H1 (cell line): ENCODE results near the gene HNF4A. TPM values are rescaled to one million over a fixed set of nuclear protein-coding genes. Genes with fewer than 3 reads are reported as not detected.
A peak's percentile ranks its signal among the peaks of the same experiment; 100 is the strongest.

Experiments
- CTCF ChIA-PET: fragments of 300-600 bp; sonication (Branson Sonifier 250); formaldehyde crosslinking; loops from one replicate; lab custom pipeline; 2021; ENCODE audit not compliant: partially characterized antibody; lab: Charles Lee
- POLR2A ChIA-PET: fragments of 300-600 bp; sonication (Branson Sonifier 250); formaldehyde crosslinking; loops from one replicate; lab custom pipeline; 2021; ENCODE audit warnings: inconsistent platforms; ENCODE audit not compliant: partially characterized antibody; lab: Charles Lee
- DNase-seq, 2 experiments: peaks; one replicate each; pipeline versions ENCODE4 v3.0.0 to v3.0.0-alpha.2; 2010 to 2022; ENCODE audit warnings: low spot score in 2 of 2, low read depth in 1 of 2, mixed read lengths in 1 of 2
- FAIRE-seq: peaks from 2 replicates; lab custom pipeline; 2011; peaks lifted over from hg19 to GRCh38; lab: Jason Lieb, UNC
- H2AFZ ChIP-seq: 2 replicates; pipeline ENCODE4 v1.8.1; 2012; ENCODE audit warnings: low read length, inconsistent platforms
- H2AK5ac ChIP-seq: 2 replicates; pipeline ENCODE4 v1.6.1; 2013; ENCODE audit warnings: low read depth, low read length
- H2BK120ac ChIP-seq: replicated peaks from 2 replicates; pipeline ENCODE3; 2013; ENCODE audit warnings: low read depth, low read length, inconsistent platforms
- H2BK12ac ChIP-seq: 2 replicates; pipeline ENCODE4 v1.6.1; 2013; ENCODE audit warnings: low read depth, low read length
- H2BK15ac ChIP-seq: 2 replicates; pipeline ENCODE4 v1.6.1; 2013; ENCODE audit warnings: low read length
- H2BK20ac ChIP-seq: 2 replicates; pipeline ENCODE4 v1.6.1; 2013; ENCODE audit warnings: low read length
- H2BK5ac ChIP-seq: 2 replicates; pipeline ENCODE4 v1.6.1; 2013; ENCODE audit warnings: low read depth, low read length
- H3K14ac ChIP-seq: 2 replicates; pipeline ENCODE4 v1.6.1; 2013; ENCODE audit warnings: inconsistent platforms; ENCODE audit not compliant: insufficient read length
- H3K18ac ChIP-seq: 2 replicates; pipeline ENCODE4 v1.6.1; 2013; ENCODE audit warnings: low read length; ENCODE audit errors: extremely low read depth
- H3K23ac ChIP-seq: 2 replicates; pipeline ENCODE4 v1.6.1; 2013; ENCODE audit warnings: inconsistent platforms; ENCODE audit not compliant: insufficient read length
- H3K23me2 ChIP-seq: 2 replicates; pipeline ENCODE4 v1.6.1; 2013; ENCODE audit warnings: low read depth, low read length
- H3K27ac ChIP-seq: 2 replicates; pipeline ENCODE4 v1.6.1; 2011; ENCODE audit warnings: low read depth, low read length, inconsistent platforms
- H3K27me3 ChIP-seq, 4 experiments: replicated peaks in 1 of 4; 1 replicate in 1 of 4; 2 replicates in 3 of 4; pipeline versions ENCODE4 v1.6.1 to v1.8.1; 2011 to 2013; ENCODE audit warnings: low read length in 3 of 4, mild to moderate bottlenecking in 3 of 4, inconsistent platforms in 2 of 4, mixed read lengths in 2 of 4, moderate library complexity in 1 of 4; ENCODE audit not compliant: control insufficient read depth in 3 of 4, insufficient read depth in 3 of 4; ENCODE audit errors: extremely low read depth in 1 of 4
- H3K36me3 ChIP-seq, 4 experiments: 2 replicates each; pipeline versions ENCODE4 v1.6.1 to v1.8.1; 2011 to 2013; ENCODE audit warnings: mild to moderate bottlenecking in 4 of 4, low read length in 3 of 4, moderate library complexity in 2 of 4, control low read depth in 1 of 4, inconsistent platforms in 1 of 4; ENCODE audit not compliant: insufficient read depth in 4 of 4, control insufficient read depth in 2 of 4
- H3K4ac ChIP-seq: replicated peaks from 2 replicates; pipeline ENCODE3; 2013; ENCODE audit warnings: low read length, low read depth, mixed read lengths, inconsistent platforms; ENCODE audit not compliant: insufficient read length
- H3K4me1 ChIP-seq, 4 experiments: replicated peaks in 1 of 4; 1 replicate in 1 of 4; 2 replicates in 3 of 4; pipeline versions ENCODE4 v1.6.1 to v1.8.1; 2011 to 2013; ENCODE audit warnings: low read length in 3 of 4, inconsistent platforms in 2 of 4, mixed read lengths in 1 of 4; ENCODE audit not compliant: insufficient read depth in 4 of 4, control insufficient read depth in 3 of 4
- H3K4me2 ChIP-seq, 2 experiments: 2 replicates each; pipeline versions ENCODE4 v1.6.1 to v1.8.1; 2011 to 2013; ENCODE audit warnings: low read depth in 2 of 2, low read length in 2 of 2, control low read depth in 1 of 2, inconsistent platforms in 1 of 2, mild to moderate bottlenecking in 1 of 2; ENCODE audit not compliant: insufficient read depth in 1 of 2
- H3K4me3 ChIP-seq, 4 experiments: fragments of 200-600, 300-600 bp in 1 of 4; sonication (generic), shearing (Covaris generic), sonication (Bioruptor Twin) in 1 of 4; 2 replicates each; pipeline versions ENCODE4 v1.5.1 to v1.8.1; 2011 to 2016; ENCODE audit warnings: low read length in 4 of 4, low read depth in 3 of 4, control low read depth in 2 of 4, inconsistent platforms in 2 of 4, mild to moderate bottlenecking in 2 of 4, mixed read lengths in 1 of 4, moderate library complexity in 1 of 4; ENCODE audit not compliant: insufficient read depth in 2 of 4; ENCODE audit errors: extremely low read depth in 1 of 4
- H3K56ac ChIP-seq: replicated peaks from 2 replicates; pipeline ENCODE3; 2013; ENCODE audit warnings: low read depth, mild to moderate bottlenecking, mixed read lengths, low read length, inconsistent platforms; ENCODE audit not compliant: insufficient read length
- H3K79me1 ChIP-seq: 2 replicates; pipeline ENCODE4 v1.6.1; 2013; ENCODE audit warnings: low read depth, low read length, control low read depth
- H3K79me2 ChIP-seq, 2 experiments: 2 replicates each; pipeline versions ENCODE4 v1.6.1 to v1.8.1; 2012 to 2013; ENCODE audit warnings: low read length in 2 of 2, mild to moderate bottlenecking in 2 of 2, inconsistent platforms in 1 of 2; ENCODE audit not compliant: insufficient read depth in 2 of 2, control insufficient read depth in 1 of 2
- H3K9ac ChIP-seq, 4 experiments: replicated peaks in 1 of 4; 1 replicate in 1 of 4; 2 replicates in 3 of 4; pipeline versions ENCODE4 v1.6.1 to v1.8.1; 2011 to 2013; ENCODE audit warnings: low read depth in 3 of 4, low read length in 3 of 4, control low read depth in 2 of 4, mild to moderate bottlenecking in 2 of 4, moderate library complexity in 2 of 4, inconsistent platforms in 1 of 4; ENCODE audit errors: extremely low read depth in 1 of 4
- H3K9me3 ChIP-seq, 2 experiments: 2 replicates each; pipeline versions ENCODE4 v1.6.1 to v1.8.1; 2012 to 2013; ENCODE audit warnings: mild to moderate bottlenecking in 2 of 2, moderate library complexity in 2 of 2, control low read depth in 1 of 2, inconsistent platforms in 1 of 2, low read depth in 1 of 2, low read length in 1 of 2, mixed read lengths in 1 of 2; ENCODE audit not compliant: insufficient read depth in 2 of 2
- H4K20me1 ChIP-seq, 2 experiments: replicated peaks in 1 of 2; 2 replicates each; pipeline versions ENCODE3 to v1.8.1; 2011 to 2013; ENCODE audit warnings: inconsistent platforms in 2 of 2, low read length in 2 of 2, mild to moderate bottlenecking in 1 of 2; ENCODE audit not compliant: insufficient read depth in 2 of 2, control insufficient read depth in 1 of 2
- H4K5ac ChIP-seq: 2 replicates; pipeline ENCODE4 v1.6.1; 2013; ENCODE audit warnings: low read length, low read depth, mixed read lengths, inconsistent platforms; ENCODE audit not compliant: insufficient read length
- H4K8ac ChIP-seq: 2 replicates; pipeline ENCODE4 v1.8.0; 2013; ENCODE audit warnings: mild to moderate bottlenecking, moderate library complexity, low read length, inconsistent platforms; ENCODE audit not compliant: insufficient read depth; ENCODE audit errors: extremely low read depth
- H4K91ac ChIP-seq: replicated peaks from 2 replicates; pipeline ENCODE3; 2013; ENCODE audit warnings: low read length, mixed read lengths, inconsistent platforms; ENCODE audit not compliant: insufficient read length
- EZH2 ChIP-seq: fragments of 200-600 bp; sonication (generic); IDR thresholded peaks from 2 replicates; pipeline ENCODE4 v1.7.1; 2012; ENCODE audit warnings: low read depth, mild to moderate bottlenecking, moderate library complexity, low read length, inconsistent platforms; ENCODE audit not compliant: severe bottlenecking
- HDAC6 ChIP-seq: IDR thresholded peaks from one replicate; pipeline ENCODE4 v1.7.1; 2012; ENCODE audit warnings: low read depth, mild to moderate bottlenecking, inconsistent platforms, low read length, moderate library complexity
- POU5F1 ChIP-seq: IDR thresholded peaks from 2 replicates; pipeline ENCODE4 v1.6.1; 2011; ENCODE audit warnings: low read depth, mild to moderate bottlenecking, low read length, moderate library complexity
- SIN3A ChIP-seq, 2 experiments: IDR thresholded peaks in 1 of 2; conservative IDR thresholded peaks in 1 of 2; 2 replicates each; pipeline ENCODE4 v1.6.1; 2011 to 2012; ENCODE audit warnings: low read length in 2 of 2, improper control_type of control experiment in 1 of 2, low read depth in 1 of 2, mild to moderate bottlenecking in 1 of 2
- SIX5 ChIP-seq: IDR thresholded peaks from 2 replicates; pipeline ENCODE4 v1.6.1; 2011; ENCODE audit warnings: mild to moderate bottlenecking, low read depth, low read length
- SP4 ChIP-seq: IDR thresholded peaks from 2 replicates; pipeline ENCODE4 v1.6.1; 2012; ENCODE audit warnings: low read length, inconsistent platforms
- SUZ12 ChIP-seq: fragments of 200-600 bp; sonication (generic); IDR thresholded peaks from 2 replicates; pipeline ENCODE4 v1.6.1; 2012; ENCODE audit warnings: mild to moderate bottlenecking, inconsistent platforms, low read length, moderate library complexity, mixed read lengths
- TCF12 ChIP-seq: IDR thresholded peaks from 2 replicates; pipeline ENCODE4 v1.6.1; 2011; ENCODE audit warnings: low read depth, mild to moderate bottlenecking, low read length
- WGBS, 2 experiments: shearing (Covaris generic) in 1 of 2; methylation state at CpG; one replicate each; pipeline versions ENCODE4 v1.1.6 to v1.1.7; 2013 to 2015; ENCODE audit warnings: low lambda C conversion rate in 2 of 2, mixed read lengths in 2 of 2, inconsistent platforms in 1 of 2, low coverage in 1 of 2, missing lambda C conversion rate in 1 of 2; ENCODE audit not compliant: insufficient replicate concordance in 2 of 2, insufficient coverage in 1 of 2, insufficient read length in 1 of 2; ENCODE audit errors: extremely low coverage in 1 of 2, missing lambda C conversion rate in 1 of 2; 5-methylcytosine and 5-hydroxymethylcytosine counted together
- polyA plus RNA-seq, 7 experiments: library from polyadenylated mRNA; depleted of rRNA in 3 of 7; stranded (reverse) in 5 of 7; unstranded in 2 of 7; fragments of >200 nt in 5 of 7; fragments of 200-250 nt in 2 of 7; gene quantifications; 1 replicate in 5 of 7; 2 replicates in 1 of 7; 4 replicates in 1 of 7; pipeline versions ENCODE4 v1.2.1 to v1.2.3, GENCODE V29; 2011 to 2013; ENCODE audit warnings: missing spikeins in 2 of 7, mixed read lengths in 2 of 7
- total RNA-seq: library from RNA; stranded (reverse); fragmentation: NEBNext Ultra II Directional; extraction: Animal tissue kit (Norgen Biotek cat#: 25700); gene quantifications from 2 replicates; pipeline ENCODE4 v1.2.1, GENCODE V29; 2021

The HNF4A gene
- total and polyA plus RNA-seq, 2 of the 8 experiments (the other 6 are each of a cell fraction or from before 2014, with no cell fraction given): 0.03 TPM; not detected in 1

- POLR2A ChIA-PET: interaction anchor here (1.5 kb wide), 1 partner anchor 8 kb away, joined by 3 read pairs; no protein-coding TSS in a partner anchor
- Histone ChIP-seq H3K23ac (no peak within 1 kb of the TSS), H2BK120ac (no peak within 1 kb of the TSS), H3K79me1 (no peaks in the 10 kb centered on the region), H3K79me2 (no peaks in the 10 kb centered on the region), H3K56ac (no peak within 1 kb of the TSS), H3K18ac (no peak within 1 kb of the TSS), H3K4me2 (peak within 1 kb of the TSS; percentile 32 to 49; a peak in 3 of 4 replicates), H4K5ac (no peak within 1 kb of the TSS), H4K8ac (peak within 1 kb of the TSS; percentile 57; the same call in 1 of the 2 replicates), H3K27ac (no peak within 1 kb of the TSS), H3K27me3 (0 out of 7 replicates have a peak, but pooled peaks cover 0 to 2% (median 0%) of the 10 kb centered on the region in 4 experiments), H3K4me1 (peaks cover 4 to 12% (median 5%) of the 10 kb centered on the region in 4 experiments), H3K14ac (no peak within 1 kb of the TSS), H3K9ac (no peak within 1 kb of the TSS), H2BK12ac (peak within 1 kb of the TSS; percentile 17; the same call in 1 of the 2 replicates), H2AFZ (peak within 1 kb of the TSS; percentile 22; the same call in 1 of the 2 replicates), H2BK20ac (no peak within 1 kb of the TSS), H3K4me3 (peak within 1 kb of the TSS in 1 of 4 experiments; percentile 11; a peak in 1 of 8 replicates), H2BK5ac (no peak within 1 kb of the TSS), H4K91ac (no peak within 1 kb of the TSS), H3K4ac (no peak within 1 kb of the TSS), H3K9me3 (no peaks in the 10 kb centered on the region), H4K20me1 (no peaks in the 10 kb centered on the region), H3K23me2 (no peaks in the 10 kb centered on the region), H2BK15ac (0 out of 2 replicates have a peak within 1 kb of the TSS, but pooled peaks have one; percentile 16), H2AK5ac (no peak within 1 kb of the TSS), H3K36me3 (no peaks in the 10 kb centered on the region)
- WGBS, 2 experiments: 76% methylated on average over 9 of the region's 16 CpGs; no CpG with 5 or more reads in 1 of the 2 experiments
- FAIRE-seq (no peak), DNase-seq (no peak)
- no peak for TF ChIP-seq SIX5
- TF ChIP-seq TCF12: no peak
- no peak for TF ChIP-seq SUZ12
- no peak for TF ChIP-seq SIN3A (conservative IDR thresholded peaks at IDR 0.05 in 1 of 2, IDR thresholded peaks at IDR 0.05 in 1 of 2; ENCODE audit: low read depth in 1 of 2, low read length in 2 of 2)
- TF ChIP-seq HDAC6: no peak
- no peak for TF ChIP-seq SP4
- TF ChIP-seq EZH2: no peak
- no peak for TF ChIP-seq POU5F1
- CTCF ChIA-PET: interaction anchor here (1.2 to 1.7 kb wide), 3 partner anchors 9 to 147 kb away, joined by 3 to 4 read pairs (median 3); partner anchors contain the start of gene FITM2
Observed at GRCh38 chr20:44336725-44337380, 18.6 kb upstream of the HNF4A start, which contains the start of gene R3HDML. TSS of gene R3HDML (plus strand) at chr20:44337043. CDS start at chr20:44337158, 115 bp downstream.
